ENCODE measurements around the gene LRP2BP.

DNA sequence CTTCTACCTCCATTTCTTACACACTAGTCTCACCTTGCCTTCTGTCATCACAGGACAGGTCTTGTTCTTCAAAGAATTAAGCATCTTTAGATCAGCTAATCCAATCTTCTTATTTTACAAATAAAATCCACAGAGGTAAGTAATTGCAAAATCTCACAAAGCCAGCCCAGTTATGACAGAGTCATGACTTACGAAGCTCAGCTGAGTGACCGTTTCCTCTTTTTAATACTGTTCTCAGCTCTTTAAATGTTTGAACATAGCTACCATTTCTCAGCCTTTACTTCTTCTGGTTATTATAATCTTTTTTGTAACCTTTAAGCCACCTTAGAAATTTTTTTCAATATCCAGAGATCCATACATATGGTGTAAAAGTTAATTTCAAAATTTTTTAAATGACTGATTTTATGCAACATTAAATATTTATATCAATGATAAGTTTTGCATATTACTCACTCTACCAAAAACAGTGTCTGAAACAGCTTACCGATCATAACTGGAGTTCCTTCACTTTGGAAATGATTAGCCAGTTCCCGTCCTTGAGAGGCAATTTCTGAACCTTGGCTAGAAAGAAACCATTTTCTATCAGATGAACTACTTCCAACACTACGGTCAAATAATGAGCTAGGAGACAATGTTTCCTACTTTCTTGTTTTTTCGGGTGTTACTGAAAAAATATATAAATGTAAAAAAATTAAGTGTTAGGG lies 9.7 kb upstream of the LRP2BP start:
- TF ChIP-seq CTCF (IDR thresholded peaks at IDR 0.05) (no peak), ELF4 (CRISPR knock-in tag; IDR thresholded peaks at IDR 0.05; ENCODE audit: low read depth) (no peak), GRHL2 (CRISPR knock-in tag; IDR thresholded peaks at IDR 0.05; ENCODE audit: insufficient replicate concordance, severe bottlenecking) (no peak), AR (CRISPR knock-in tag; IDR thresholded peaks at IDR 0.05) (no peak), ZNF317 (CRISPR knock-in tag; IDR thresholded peaks at IDR 0.05; ENCODE audit: borderline replicate concordance, low read depth) (no peak), SMAD3 (CRISPR knock-in tag; IDR thresholded peaks at IDR 0.05; ENCODE audit: borderline replicate concordance) (no peak), SP1 (CRISPR knock-in tag; conservative IDR thresholded peaks at IDR 0.05) (no peak)

All from WTC11 (cell line).